Lower leg skin (tissue), 3 donors: ENCODE results near the gene SUMF1.

Experiments
- CTCF ChIP-seq, 3 donors: fragments of 450-650 bp; IDR thresholded peaks; one replicate each; pipeline ENCODE4 v1.5.1; 2016; ENCODE audit warnings: antibody characterized with exemption in 3 of 3, mild to moderate bottlenecking in 3 of 3, moderate library complexity in 2 of 3
- POLR2A ChIP-seq, 2 donors: fragments of 450-650 bp; IDR thresholded peaks; one replicate each; pipeline ENCODE4 v1.6.1; 2016 to 2017; ENCODE audit warnings: antibody characterized with exemption in 2 of 2, mild to moderate bottlenecking in 1 of 2, moderate library complexity in 1 of 2

- TF ChIP-seq CTCF (IDR thresholded peaks at IDR 0.05) (no peak), POLR2A (IDR thresholded peaks at IDR 0.05) (no peak)
Measured at GRCh38 chr3:4404881-4405280, 62.2 kb downstream of the SUMF1 start.
